Measurements from ENCODE around the gene KHDRBS1. TPM values are rescaled to one million over a fixed set of nuclear protein-coding genes. Genes with fewer than 3 reads are reported as not detected.
"Not testable (repeated sequence)": the region's sequence is repeated elsewhere in the genome, so short reads cannot be mapped to it uniquely, and the experiment has no call there.

KHDRBS1 gene, protein sequence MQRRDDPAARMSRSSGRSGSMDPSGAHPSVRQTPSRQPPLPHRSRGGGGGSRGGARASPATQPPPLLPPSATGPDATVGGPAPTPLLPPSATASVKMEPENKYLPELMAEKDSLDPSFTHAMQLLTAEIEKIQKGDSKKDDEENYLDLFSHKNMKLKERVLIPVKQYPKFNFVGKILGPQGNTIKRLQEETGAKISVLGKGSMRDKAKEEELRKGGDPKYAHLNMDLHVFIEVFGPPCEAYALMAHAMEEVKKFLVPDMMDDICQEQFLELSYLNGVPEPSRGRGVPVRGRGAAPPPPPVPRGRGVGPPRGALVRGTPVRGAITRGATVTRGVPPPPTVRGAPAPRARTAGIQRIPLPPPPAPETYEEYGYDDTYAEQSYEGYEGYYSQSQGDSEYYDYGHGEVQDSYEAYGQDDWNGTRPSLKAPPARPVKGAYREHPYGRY
- 44.3 and 45.2 TPM in 2 replicates for total RNA-seq
- 55.9 TPM for polyA plus RNA-seq (2012)

DNA sequence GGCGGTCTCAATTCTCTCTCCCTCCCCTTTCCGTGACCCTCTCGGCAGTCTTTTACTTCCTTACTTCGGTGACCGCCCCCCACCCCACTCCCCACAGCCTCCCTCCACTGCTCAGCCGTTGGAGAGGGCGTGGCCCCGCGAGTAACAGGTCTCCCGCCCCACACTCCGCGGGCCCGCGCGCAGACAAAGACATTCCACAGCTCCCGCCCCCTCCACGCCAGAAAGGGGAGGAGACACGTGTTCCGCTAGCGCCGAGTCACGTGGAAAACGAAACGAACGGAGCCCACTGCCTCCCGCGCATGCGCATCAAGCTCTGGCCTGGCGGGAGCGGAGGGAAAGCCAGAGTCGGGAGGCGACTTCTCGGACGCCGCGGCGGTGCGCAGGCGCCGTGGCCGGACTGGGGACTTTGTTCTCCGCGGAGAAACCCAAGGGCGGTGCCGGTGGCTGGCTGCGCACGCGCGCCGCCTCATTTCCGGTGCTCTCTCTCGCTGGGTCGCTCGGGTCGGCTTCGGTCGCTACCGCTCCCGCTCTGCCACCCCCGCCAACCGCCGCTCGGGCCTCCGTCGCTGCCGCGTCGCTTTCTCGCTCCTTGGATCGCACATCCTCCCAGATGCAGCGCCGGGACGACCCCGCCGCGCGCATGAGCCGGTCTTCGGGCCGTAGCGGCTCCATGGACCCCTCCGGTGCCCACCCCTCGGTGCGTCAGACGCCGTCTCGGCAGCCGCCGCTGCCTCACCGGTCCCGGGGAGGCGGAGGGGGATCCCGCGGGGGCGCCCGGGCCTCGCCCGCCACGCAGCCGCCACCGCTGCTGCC, at the start of gene KHDRBS1:
KHDRBS1 (plus strand) TSS at position 483 of the 813 bp plus-strand sequence; CDS start at position 611, 128 bp downstream.
- DNase-seq (ENCODE audit: low read depth), result peak; percentile 100

DNA sequence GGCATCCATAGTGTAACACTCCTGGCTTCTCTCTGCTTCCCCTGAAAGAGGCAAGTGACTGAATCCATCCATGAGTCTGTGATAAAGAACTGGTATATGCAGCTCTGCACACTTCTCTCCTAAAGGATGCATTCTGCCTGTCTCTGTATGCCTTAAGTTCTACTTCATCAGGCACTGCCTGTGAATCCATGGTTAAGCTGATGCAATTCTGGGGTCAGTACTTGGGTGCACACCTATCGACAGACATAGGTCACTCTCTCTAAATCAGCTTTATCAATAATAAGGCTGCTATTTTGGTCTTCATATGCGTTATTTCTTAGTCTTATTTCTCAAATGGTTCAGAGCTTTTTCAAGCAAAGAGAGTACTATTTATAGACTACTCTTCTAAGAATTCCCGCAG, 42.8 kb upstream of the KHDRBS1 start:
- DNase-seq (ENCODE audit: low read depth), result no peak

DNA sequence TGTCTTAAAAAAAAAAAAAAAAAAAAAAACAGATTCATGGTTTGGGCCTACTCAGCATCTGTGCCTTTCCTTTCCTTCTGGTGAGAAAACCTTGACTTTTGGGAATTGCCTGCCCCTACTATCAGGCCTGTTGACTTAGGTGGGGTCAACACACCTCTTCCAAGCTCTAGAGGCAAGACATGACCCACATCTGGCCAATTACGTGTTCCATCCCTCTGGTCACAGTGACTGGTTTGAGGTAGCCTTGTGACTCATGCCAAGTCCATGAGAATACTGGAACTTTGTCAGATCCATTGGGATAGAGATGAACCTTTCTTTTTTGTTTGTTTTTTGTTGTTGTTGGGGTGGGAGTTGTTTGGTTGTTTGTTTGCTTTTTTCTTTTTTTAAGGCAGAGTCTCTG, 37.3 kb upstream of the KHDRBS1 start:
- no peak for DNase-seq (ENCODE audit: low read depth)

DNA sequence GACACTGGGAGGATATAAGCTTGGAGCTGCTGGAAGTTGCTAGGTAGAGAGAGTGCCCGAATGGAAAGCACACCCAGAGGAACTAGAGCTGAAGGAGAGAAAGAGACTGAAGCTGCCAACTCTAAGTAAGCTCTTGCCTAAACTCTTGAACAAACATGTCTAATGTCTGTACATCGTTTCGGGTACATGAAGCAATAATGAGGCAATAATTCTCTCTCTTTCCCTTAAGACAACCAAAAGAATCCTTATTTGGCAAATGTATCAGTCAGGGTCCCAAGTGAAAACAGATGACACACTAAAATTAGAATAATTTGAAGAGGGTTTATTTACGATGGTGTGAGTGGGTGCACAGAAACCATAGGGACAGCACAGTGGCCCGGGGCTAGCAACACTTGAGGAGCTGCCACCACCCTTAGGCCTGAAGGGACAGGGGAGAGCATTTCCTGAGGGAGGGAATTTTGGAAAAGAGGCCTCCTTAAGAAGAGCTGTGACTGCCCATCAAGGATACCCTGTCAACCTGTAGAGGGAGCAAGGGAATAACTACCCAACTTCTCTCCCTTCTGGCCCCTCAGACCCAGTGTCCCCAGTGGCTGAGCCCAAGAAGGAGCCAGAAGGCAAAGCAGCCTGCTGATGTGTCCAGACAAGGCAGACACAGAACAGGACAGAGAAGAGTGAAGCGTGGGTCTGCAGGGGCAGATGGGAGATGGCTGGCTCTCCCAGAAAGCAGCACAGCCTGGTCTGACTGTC, 36.1 kb upstream of the KHDRBS1 start:
- DNase-seq (ENCODE audit: low read depth), result peak; percentile 53

DNA sequence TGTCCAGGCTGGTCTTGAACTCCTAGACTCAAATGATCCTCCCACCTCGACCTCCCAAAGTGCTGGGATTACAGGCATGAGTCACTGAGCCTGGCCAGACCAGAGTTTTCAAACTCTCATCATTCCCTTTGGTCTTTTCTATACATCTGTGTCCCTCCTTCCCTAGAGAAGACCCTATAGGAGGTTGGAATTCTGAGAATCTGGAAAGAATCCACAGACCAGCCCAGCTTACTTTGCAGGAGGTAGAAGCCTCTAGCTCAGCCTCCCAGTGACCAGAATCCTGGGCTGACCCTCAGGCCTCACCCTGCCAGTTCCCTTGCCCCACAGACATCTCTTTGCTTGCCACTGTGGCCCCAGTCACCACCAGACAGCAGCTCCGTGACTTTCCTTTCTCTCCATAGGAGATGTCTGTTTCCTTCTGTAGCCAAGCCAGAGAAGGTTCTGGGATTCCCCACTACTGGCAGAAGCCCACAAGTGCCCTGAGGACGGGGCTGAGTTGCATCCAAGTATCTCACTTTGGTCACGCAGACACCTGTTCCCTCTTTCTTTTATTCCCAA, 34.7 kb upstream of the KHDRBS1 start:
- DNase-seq (ENCODE audit: low read depth), result peak; percentile 51

DNA sequence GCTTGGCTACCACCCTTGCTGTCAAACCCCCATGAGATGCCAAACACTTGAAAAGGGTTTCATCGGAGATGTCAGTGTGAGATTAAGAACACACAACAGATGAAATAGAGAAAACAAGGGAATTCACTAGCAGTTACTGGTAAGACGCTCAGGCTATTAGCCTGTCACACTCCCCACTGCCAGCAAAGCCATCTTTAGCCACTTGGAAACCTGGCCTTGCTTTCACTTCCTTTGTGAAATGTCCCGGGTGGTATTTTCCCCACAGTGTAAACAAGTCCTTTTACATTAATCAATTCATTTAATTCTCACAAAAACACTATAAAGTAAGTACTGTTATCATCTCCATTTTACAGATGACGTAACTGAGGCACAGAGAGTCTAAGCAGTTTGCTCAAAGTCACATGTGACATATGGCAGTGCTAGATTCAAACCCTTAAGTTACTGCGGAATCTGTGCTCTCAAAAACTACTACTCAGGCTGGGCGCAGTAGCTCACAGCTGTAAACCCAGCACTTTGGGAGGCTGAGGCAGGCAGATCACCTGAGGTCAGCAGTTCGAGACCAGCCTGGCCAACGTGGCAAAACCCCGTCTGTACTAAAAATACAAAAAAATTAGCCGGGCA, 32.7 kb upstream of the KHDRBS1 start:
- no peak for DNase-seq (ENCODE audit: low read depth)

DNA sequence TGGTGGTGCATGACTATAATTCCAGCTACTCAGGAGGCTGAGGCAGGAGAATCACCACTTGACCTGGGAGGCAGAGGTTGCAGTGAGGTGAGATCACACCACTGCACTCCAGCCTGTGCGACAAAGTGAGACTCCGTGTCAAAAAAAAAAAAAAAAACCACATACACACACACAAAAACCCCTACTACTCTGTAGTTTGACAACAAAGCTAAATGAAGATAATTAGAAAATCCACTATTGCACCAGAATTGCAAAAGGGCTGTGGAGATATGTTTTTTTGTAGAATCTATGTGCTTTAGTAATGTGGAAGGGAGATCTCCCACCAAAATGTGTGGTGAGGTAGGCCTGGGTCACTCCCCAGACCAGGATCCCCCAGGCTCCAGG, 32.2 kb upstream of the KHDRBS1 start:
- DNase-seq (ENCODE audit: low read depth), result no peak

DNA sequence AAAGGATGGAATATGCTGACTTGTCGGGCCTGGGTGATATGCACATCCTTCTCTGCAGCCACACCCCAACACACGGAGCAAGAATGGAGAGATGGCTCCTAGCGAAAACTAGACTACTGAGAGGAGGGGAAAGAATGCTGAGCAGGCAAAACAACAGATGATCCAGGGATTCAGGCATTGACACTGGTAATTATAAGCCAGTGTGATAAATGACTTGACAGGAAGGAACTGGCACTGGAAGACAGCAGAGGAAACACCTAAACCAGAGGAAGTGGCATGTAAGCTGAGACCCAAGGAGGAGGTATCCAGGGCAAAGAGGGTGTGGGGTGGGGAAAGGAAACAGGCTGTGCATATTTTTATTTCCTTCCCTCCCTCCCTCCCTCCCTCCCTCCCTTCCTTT, 31.7 kb upstream of the KHDRBS1 start:
- DNase-seq (ENCODE audit: low read depth), result no peak

DNA sequence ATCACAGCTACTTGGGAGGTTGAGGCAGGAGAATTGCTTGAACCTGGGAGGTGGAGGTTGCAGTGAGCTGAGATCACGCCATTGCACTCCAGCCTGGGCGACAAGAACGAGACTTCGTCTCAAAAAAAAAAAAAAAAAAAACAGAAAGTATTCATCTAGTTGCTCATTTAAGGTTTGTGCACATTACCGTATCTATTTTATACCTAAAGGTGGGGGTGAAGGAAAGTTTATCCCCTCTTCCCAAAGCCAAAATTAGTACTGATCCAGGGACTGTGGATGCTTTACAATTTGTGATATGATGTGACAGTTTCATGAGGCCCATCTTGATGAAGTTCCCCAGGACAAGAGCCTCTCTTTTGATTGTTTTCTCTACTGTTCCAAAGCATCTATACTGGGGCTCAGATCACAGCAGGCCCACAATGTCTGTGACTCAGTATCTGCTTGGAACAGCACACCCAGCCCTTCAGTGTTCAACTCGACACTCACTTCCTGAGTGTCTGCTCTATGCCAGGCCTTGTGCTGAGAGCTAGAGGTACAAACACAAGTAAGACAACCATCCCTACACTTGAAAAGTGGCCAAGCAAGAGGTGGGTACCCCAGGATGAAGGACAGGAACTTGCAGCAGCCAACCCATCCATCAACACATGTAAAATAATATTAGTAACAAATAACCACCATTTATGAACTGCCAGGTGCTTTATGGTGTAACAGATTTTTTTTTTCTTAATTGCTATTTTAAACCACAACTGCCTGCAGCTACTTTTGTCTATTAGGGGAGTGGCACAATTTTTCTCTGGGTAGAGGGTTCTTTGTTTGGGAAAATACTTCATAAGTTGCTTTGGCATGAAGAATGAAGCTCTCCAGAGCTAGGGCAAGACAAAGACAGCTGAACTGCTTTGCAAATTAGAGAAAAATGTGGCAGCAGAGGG, 29.0 kb upstream of the KHDRBS1 start:
- DNase-seq (ENCODE audit: low read depth), result peak; percentile 43

DNA sequence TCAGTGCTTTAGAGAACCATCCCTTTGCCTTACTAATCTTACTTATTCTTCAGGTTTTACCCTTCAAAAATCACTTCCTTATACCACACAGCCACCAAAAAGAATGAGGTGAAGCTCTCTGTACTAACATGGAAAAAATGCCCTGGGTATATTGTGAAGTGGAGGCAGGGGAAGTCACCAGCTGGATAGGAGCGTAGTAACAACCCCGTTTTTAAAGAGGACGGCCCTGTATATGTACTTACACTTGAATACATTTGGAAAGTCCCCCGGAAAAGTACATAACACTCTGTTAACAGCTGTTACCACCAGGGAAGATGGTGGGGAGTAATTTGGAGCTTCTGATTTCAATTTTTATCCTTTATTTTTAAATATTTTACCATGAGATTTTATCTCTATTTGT, 28.2 kb upstream of the KHDRBS1 start:
- peak; percentile 25 for DNase-seq (ENCODE audit: low read depth)

DNA sequence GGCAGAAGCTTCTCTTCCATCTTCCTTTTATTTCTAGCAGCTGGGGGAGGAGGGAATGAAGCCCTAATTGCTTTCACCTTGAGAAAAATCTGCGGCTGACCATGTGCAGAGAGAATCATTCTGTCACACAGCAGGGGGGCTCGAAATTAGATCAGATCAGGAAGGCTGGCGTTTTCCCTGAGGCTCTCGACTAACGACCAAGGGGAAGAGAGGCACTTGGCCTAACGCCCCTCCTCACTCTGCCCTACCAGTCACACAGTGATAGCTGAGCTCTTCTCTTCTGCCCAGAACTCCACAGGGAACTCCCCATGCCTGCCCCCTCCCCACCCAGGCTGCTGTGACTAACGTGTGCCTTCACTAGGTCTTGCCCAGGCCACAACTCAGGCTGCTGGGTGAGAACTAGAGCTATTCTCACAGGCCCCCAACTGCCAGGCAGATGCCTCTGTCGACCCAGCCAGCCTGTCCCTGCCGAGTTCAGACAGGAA, 26.5 kb upstream of the KHDRBS1 start:
- DNase-seq (ENCODE audit: low read depth), result no peak

DNA sequence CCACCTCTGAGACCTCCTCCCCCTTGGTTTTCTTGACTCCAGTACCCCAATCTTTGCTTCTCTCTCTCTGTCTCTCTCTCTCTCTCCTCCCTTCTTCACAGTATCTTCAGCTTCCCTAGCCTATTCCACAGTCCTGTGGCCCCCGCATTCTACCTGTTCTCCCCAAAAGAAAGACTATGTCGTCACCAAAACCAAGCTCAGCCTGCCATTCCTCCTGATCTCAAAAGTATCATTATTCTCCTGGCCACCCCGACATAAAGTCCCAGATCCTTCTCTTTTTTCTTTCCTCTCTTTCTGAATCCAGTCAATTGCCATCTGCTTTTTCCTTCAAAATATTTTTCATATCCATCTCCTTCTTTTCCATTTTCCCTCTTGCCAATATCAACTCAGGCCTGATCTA, 23.7 kb upstream of the KHDRBS1 start:
- DNase-seq (ENCODE audit: low read depth), result no peak

DNA sequence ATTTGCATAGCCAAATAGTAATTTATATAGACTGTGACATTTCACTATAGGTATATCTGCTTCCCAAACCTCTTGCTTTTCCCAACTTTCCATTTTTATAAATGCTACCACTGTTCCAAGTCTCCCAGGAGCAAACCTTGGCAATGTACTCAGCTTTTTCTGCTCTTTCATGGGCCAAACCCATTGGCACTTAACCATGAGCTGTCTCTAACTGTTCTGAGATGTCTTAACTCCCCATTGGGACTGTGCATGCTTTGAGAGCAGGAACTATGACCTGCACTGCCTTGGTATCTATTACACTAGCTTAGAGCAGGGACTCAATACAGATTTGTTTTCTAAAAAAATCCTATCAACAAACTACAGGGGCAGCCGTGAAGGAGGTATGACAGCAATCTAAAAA, 22.5 kb upstream of the KHDRBS1 start:
- no peak for DNase-seq (ENCODE audit: low read depth)

DNA sequence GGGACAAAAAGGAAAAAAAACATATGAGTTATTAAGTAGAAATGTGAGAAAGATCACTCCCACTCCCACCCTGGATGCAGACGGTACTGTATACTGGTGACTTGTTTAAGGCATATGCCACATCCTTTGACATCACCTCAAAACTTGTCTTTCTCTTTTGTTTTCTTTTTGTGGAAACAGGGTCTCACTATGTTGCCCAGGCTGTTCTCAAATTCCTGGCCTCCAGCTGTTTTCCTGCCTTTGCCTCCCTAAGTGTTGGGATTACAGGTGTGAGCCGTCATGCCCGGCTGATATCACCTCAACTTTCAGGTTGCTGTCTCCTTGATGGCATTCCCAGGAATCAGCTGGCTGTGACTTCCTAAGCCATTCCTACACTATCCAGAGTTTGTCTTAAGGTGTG, 18.4 kb upstream of the KHDRBS1 start:
- no peak for DNase-seq (ENCODE audit: low read depth)

DNA sequence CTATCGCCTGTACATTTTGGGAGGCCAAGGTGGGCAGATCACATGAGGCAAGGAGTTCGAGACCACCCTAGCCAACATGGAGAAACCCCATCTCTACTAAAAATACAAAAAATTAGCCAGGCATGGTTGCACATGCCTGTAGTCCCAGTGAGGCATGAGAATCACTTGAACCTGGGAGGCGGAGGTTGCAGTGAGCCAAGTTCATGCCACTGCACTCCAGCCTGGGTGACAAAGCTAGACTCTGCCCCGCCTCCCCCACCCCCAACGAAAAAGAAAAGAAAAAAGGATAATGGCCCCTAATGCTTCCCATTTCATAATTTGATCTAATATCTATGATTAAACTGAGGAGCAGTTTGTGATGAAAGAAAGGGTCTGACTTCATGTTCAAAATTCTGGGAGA, 17.5 kb upstream of the KHDRBS1 start:
- DNase-seq (ENCODE audit: low read depth), result not testable (repeated sequence)

DNA sequence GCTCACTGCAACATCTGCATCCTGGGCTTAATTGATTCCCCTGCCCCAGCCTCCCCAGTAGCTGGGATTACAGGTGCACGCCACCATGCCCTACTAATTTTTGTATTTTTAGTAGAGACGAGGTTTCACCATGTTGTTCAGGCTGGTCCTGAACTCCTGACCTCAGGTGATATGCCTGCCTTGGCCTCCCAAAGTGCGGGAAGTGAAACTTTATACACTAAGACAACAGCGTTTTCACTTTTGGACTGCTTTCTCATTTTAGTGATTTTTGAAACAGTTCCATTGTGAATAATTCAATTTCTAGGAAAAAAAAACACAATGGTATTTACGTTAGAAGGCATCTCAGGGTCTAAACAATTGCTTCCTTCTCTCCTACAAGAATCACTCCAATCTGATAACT, 11.8 kb upstream of the KHDRBS1 start:
- no peak for DNase-seq (ENCODE audit: low read depth)

DNA sequence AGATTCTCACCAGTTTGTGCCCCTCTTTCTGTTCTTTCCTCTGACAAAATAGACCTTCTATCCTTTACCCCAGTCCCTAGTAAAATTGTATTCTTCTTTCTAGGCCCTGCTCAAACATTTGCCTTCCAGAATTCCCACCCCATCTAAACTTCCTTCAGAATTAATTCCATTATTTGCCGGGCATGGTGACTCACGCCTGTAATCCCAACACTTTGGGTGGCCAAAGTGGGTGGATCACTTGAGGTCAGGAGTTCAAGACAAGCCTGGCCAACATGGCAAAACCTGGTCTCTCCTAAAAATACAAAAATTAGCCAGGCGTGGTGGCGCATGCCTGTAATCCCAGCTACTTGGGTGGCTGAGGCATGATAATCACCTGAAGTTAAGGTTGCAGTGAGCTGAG, 11.4 kb upstream of the KHDRBS1 start:
- DNase-seq (ENCODE audit: low read depth), result not testable (repeated sequence)

DNA sequence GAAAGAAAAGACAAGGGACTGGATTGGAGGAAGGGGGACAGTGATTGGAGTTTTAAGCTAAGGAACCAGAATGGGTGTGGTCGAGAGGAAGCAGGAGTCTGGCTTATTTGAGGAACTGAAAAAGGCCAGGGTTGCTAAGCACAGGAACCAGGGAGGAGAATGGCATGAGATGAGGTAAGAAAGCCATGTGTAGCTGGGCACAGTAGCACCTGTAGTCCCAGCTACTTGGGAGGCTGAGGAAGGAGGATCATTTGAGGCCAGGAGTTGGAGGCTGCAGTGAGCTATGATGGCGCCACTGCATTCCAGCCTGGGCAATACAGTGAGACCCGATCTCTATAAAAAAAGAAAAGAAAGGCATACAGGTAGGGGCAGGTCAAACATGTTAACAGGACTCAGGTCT, 8.1 kb upstream of the KHDRBS1 start:
- no peak for DNase-seq (ENCODE audit: low read depth)

DNA sequence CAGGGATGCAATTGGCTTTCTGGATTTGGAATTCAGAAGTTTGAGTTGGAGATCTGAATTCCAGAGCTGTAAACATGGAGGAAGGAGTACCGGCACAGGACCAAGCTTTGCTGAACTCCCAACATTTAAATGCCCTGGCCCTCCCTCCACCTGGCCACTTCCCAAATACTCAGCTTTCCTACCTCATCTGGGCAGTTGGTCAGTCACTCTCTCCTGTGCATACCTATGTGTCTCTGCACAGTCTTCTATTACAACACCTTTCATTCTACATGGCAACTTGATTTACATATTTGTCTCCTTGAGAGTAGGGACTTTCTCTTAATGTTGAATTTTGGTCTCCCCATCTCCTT, 6.1 kb upstream of the KHDRBS1 start:
- no peak for DNase-seq (ENCODE audit: low read depth)

DNA sequence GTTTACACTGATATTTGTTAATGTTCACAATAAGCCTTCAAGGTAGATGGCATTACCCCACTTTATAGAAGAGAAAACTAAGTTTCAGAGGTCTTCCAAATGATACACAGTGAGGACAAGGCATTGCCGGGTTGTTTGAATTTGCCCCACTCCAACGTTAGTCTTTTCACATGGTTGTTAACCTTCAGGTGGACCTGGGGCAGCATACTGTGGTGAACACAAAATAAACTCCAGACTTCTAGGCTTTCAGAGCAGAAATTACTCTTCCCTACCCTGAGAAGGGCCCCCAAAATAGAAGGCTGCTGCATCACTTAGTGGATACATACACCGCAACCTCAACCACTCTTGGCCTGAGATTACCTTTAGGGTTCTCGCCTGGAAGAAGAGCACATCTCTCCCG, 3.4 kb upstream of the KHDRBS1 start:
- no peak for DNase-seq (ENCODE audit: low read depth)
